ENCODE results near the gene DIP2C. TPM values are rescaled to one million over a fixed set of nuclear protein-coding genes. Genes with fewer than 3 reads are reported as not detected.
"Not testable (repeated sequence)": the region's sequence is repeated elsewhere in the genome, so short reads cannot be mapped to it uniquely, and the experiment has no call there.

Gene DIP2C
- total RNA-seq, 1 experiment from 2014 or later = 5.0 TPM

DNA sequence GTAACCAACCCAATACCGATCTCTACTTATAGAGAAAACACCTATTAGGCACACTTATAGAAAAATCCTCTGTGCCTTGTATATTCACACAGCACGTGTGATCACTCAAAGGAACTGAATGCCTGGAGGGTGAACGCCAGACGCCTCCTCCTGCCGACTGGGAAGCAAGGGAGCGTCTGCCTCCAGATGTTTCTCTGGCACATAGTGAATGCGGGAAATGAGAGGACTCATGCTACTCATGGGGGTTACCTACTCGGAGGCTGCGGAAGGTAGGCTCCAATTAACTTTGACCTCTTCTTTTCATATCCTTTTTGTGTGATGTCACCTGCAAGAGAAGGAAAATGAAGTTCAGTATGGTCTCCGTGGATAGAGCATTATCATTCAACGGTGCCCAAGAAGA lies 203.3 kb downstream of the DIP2C start:
- no peak overlapping the region for H3K4me3 ChIP-seq
- no peaks in the 10 kb centered on the region for H3K36me3 ChIP-seq
- peaks cover 3% of the 10 kb centered on the region; the same call in 1 of the 2 replicates for H3K4me1 ChIP-seq
- no peak overlapping the region for H3K27ac ChIP-seq
- no peaks in the 10 kb centered on the region for H3K9me3 ChIP-seq (replicated peaks)
- no peaks in the 10 kb centered on the region for H3K27me3 ChIP-seq
- no peak for DNase-seq

DNA sequence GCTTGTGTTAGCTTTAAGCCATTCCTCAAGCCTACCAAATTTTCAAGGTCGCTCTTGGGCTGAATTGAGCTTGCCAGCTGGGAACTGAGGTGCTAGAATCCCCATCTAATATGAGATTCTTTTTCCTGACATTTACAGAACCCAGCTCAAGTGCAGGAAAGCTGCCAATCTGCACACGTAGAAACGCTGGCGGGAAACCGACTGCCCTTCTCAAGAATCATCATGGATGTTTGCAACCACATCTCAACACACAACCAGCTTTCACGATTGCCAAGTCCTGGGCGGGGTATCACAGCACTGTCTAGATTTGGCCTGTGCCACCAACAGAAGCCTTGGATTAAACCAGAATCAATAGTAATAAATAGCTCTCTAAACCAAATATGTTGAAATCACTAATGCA lies 203.7 kb downstream of the DIP2C start:
- no peaks in the 10 kb centered on the region for H3K36me3 ChIP-seq
- H3K9me3 ChIP-seq (replicated peaks) = no peaks in the 10 kb centered on the region
- H3K27me3 ChIP-seq = no peaks in the 10 kb centered on the region
- H3K27ac ChIP-seq = no peak overlapping the region
- peaks cover 3% of the 10 kb centered on the region; the same call in 1 of the 2 replicates for H3K4me1 ChIP-seq
- no peak overlapping the region for H3K4me3 ChIP-seq
- no peak for DNase-seq

DNA sequence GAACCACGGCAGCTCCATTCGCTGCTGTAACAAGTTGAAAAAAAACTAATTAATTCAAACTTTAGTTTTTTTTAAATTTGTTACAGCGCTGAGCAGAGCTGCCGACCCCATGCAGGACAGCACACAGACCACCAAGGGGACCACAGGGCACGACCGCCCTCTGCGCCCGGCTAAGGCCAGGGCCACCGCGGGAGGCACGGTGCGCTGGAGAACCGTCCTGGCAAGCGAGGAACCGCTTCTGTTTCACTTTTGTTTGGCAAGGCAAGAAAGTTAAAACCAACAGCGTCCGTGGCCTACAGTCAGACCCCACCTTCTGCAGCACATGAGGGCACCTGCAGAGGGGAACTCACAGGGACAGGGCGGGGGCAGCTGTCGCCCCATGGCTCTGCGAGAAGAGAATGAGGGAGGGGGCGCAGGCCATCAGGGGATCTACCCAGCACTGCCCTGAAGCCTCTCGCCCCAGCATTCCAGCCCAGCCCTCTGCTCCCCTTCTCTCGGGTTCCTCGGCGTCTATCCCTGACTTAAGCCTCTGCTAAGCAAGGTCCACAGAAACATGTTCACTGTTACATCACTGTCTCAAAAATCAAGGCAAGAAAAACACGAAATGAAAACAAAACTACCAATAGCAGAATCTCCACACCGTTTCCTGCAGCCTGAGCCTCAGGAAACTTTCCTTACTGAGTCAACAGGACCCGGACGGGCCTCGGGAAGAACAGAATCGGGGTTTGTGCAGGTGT lies 204.4 kb downstream of the DIP2C start:
- Histone ChIP-seq H3K4me1 (peaks cover 3% of the 10 kb centered on the region; the same call in 1 of the 2 replicates), H3K9me3 (replicated peaks) (no peaks in the 10 kb centered on the region)
- no peak for DNase-seq

DNA sequence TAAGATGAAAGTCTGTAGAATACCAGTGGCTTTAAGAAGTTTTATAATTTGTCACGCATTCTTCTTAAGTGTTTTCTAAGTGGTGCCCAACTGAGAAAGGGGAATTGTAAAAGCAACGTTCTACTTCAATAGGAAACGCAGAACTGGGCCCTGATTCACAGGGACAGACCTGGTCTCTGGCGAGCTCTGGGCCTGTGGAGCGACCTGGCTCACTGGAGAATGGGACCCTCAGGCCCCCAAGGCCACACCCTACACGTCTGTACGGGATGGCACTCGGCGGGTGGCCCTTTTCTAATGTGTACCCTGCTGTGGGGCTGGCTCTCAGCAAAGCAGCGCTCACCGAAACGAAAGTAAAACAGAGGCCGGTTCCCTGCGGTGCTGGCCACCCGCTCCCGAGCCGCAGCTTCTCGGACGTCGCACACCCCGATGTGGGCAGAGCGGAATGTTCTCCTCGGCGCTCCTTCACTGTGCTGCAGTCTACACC lies 205.0 kb downstream of the DIP2C start:
- Histone ChIP-seq H3K27me3 (no peaks in the 10 kb centered on the region), H3K4me3 (peak overlapping the region; percentile 36), H3K4me1 (peaks cover 3% of the 10 kb centered on the region; the same call in 1 of the 2 replicates), H3K9me3 (replicated peaks) (no peaks in the 10 kb centered on the region), H3K27ac (peak overlapping the region; percentile 45; the same call in 1 of the 2 replicates), H3K36me3 (no peaks in the 10 kb centered on the region)
- DNase-seq = peak; percentile 10 to 12

More for the DNA sequence above, 204.4 kb downstream of the DIP2C start:
- Histone ChIP-seq H3K27me3 (no peaks in the 10 kb centered on the region), H3K4me3 (peak overlapping the region; percentile 36), H3K27ac (peak overlapping the region; percentile 45; the same call in 1 of the 2 replicates), H3K36me3 (no peaks in the 10 kb centered on the region)

- Histone ChIP-seq H3K27me3 (no peaks in the 10 kb centered on the region), H3K9me3 (replicated peaks) (no peaks in the 10 kb centered on the region), H3K36me3 (no peaks in the 10 kb centered on the region), H3K4me1 (peaks cover 3% of the 10 kb centered on the region; the same call in 1 of the 2 replicates), H3K27ac (no peak overlapping the region), H3K4me3 (no peak overlapping the region)
- DNase-seq = no peak
Measured at GRCh38 chr10:483261-483660, 206.2 kb downstream of the DIP2C start.

DNA sequence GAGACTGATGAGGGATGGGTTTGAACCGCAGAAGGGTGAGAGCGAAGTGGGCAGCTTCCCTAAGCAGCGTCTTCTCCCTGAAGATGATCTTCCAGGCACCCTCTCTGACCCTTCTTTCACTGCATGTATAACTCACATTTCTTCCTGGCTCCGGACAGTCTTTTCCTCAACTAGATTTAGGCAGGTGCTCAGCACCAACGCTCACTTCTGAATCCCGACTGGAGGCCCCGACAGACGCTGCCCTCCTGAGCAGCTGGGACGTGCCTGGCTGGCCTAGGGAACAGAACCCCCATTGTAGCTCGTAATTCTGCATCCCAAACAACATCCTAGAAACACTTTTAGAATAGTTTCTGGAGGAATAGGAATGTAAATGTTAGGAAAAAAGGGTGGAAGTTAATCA lies 206.6 kb downstream of the DIP2C start:
- Histone ChIP-seq H3K36me3 (no peaks in the 10 kb centered on the region), H3K27me3 (no peaks in the 10 kb centered on the region), H3K4me3 (no peak overlapping the region), H3K4me1 (peaks cover 3% of the 10 kb centered on the region; the same call in 1 of the 2 replicates), H3K27ac (no peak overlapping the region), H3K9me3 (replicated peaks) (no peaks in the 10 kb centered on the region)
- no peak for DNase-seq

- no peaks in the 10 kb centered on the region for H3K9me3 ChIP-seq (replicated peaks)
- no peaks in the 10 kb centered on the region for H3K36me3 ChIP-seq
- H3K4me3 ChIP-seq = no peak overlapping the region
- H3K27me3 ChIP-seq = no peaks in the 10 kb centered on the region
- H3K27ac ChIP-seq = no peak overlapping the region
- DNase-seq = no peak
- H3K4me1 ChIP-seq = peaks cover 3% of the 10 kb centered on the region; the same call in 1 of the 2 replicates
Measured at GRCh38 chr10:482051-482501, 207.4 kb downstream of the DIP2C start.

GRCh38 chr10:481628-482027 lies 207.8 kb downstream of the DIP2C start:
- DNase-seq = no peak
- no peaks in the 10 kb centered on the region for H3K27me3 ChIP-seq
- H3K36me3 ChIP-seq = no peaks in the 10 kb centered on the region
- H3K9me3 ChIP-seq (replicated peaks) = no peaks in the 10 kb centered on the region
- no peak overlapping the region for H3K4me3 ChIP-seq
- peaks cover 3% of the 10 kb centered on the region; the same call in 1 of the 2 replicates for H3K4me1 ChIP-seq
- H3K27ac ChIP-seq = no peak overlapping the region

GRCh38 chr10:480928-481552 lies 208.4 kb downstream of the DIP2C start:
- no peaks in the 10 kb centered on the region for H3K36me3 ChIP-seq
- H3K27me3 ChIP-seq = no peaks in the 10 kb centered on the region
- peaks cover 3% of the 10 kb centered on the region; the same call in 1 of the 2 replicates for H3K4me1 ChIP-seq
- H3K9me3 ChIP-seq (replicated peaks) = no peaks in the 10 kb centered on the region
- H3K4me3 ChIP-seq = no peak overlapping the region
- H3K27ac ChIP-seq = no peak overlapping the region
- DNase-seq = peak; percentile 60 to 67

- H3K4me3 ChIP-seq = no peak overlapping the region
- no peaks in the 10 kb centered on the region for H3K9me3 ChIP-seq (replicated peaks)
- no peaks in the 10 kb centered on the region for H3K36me3 ChIP-seq
- DNase-seq = no peak
- H3K27ac ChIP-seq = no peak overlapping the region
- H3K27me3 ChIP-seq = no peaks in the 10 kb centered on the region
- H3K4me1 ChIP-seq = peaks cover 3% of the 10 kb centered on the region; the same call in 1 of the 2 replicates
Measured at GRCh38 chr10:480498-480927, 209.0 kb downstream of the DIP2C start.

DNA sequence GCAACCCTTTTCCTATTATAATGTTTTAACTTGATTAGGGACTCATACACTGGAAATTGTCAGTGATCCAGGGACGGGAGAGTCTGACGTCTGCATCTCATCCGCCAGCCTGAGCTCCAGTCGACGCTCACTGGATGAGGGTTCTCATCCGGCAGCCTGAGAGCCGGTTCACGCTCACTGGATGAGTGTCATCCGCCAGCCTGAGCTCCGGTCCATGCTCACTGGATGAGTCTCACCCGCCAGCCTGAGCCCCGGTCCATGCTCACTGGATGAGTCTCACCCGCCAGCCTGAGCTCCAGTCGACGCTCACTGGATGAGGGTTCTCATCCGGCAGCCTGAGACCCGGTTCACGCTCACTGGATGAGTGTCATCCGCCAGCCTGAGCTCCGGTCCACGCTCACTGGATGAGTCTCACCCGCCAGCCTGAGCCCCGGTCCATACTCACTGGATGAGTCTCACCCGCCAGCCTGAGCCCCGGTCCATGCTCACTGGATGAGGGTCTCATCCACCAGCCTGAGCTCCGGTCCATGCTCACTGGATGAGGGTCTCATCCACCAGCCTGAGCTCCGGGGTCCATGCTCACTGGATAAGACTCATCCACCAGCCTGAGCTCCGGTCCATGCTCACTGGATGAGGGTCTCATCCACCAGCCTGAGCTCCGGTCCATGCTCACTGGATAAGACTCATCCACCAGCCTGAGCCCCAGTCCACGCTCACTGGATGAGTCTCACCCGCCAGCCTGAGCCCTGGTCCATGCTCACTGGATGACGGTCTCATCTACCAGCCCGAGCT lies 209.6 kb downstream of the DIP2C start:
- not testable (repeated sequence) for H3K4me1 ChIP-seq; H3K27ac ChIP-seq; H3K36me3 ChIP-seq; H3K27me3 ChIP-seq; DNase-seq; H3K4me3 ChIP-seq; H3K9me3 ChIP-seq (replicated peaks)

- no peaks in the 10 kb centered on the region for H3K9me3 ChIP-seq (replicated peaks)
- no peak overlapping the region for H3K27ac ChIP-seq
- H3K4me3 ChIP-seq = no peak overlapping the region
- DNase-seq = no peak
- peaks cover 3% of the 10 kb centered on the region; the same call in 1 of the 2 replicates for H3K4me1 ChIP-seq
- H3K27me3 ChIP-seq = no peaks in the 10 kb centered on the region
- no peaks in the 10 kb centered on the region for H3K36me3 ChIP-seq
Measured at GRCh38 chr10:478471-479245, 210.8 kb downstream of the DIP2C start.

- no peaks in the 10 kb centered on the region for H3K27me3 ChIP-seq
- H3K27ac ChIP-seq = no peak overlapping the region
- peaks cover 3% of the 10 kb centered on the region; the same call in 1 of the 2 replicates for H3K4me1 ChIP-seq
- no peaks in the 10 kb centered on the region for H3K9me3 ChIP-seq (replicated peaks)
- no peak overlapping the region for H3K4me3 ChIP-seq
- H3K36me3 ChIP-seq = no peaks in the 10 kb centered on the region
- DNase-seq = no peak
Measured at GRCh38 chr10:477620-478019, 211.8 kb downstream of the DIP2C start.

DNA sequence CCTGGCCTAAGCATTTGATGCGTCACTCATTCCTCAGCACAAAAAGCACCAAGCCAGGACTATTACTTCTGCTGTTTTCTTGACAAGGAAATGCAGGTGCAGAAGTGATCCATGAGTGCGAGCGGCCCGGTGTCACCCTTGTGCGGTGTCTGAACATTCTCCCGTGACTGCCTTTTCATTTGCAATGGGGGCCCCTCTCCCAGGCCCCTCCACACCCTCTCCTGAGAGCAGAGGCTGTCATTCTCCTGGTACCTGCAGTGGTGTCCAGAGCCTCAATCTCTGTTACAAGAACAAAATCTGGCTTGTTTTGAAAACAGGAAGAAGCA lies 213.1 kb downstream of the DIP2C start:
- H3K4me3 ChIP-seq = no peak overlapping the region
- H3K9me3 ChIP-seq (replicated peaks) = no peaks in the 10 kb centered on the region
- no peaks in the 10 kb centered on the region for H3K27me3 ChIP-seq
- H3K4me1 ChIP-seq = peaks cover 2% of the 10 kb centered on the region; the same call in 1 of the 2 replicates
- no peaks in the 10 kb centered on the region for H3K36me3 ChIP-seq
- H3K27ac ChIP-seq = no peak overlapping the region
- DNase-seq = no peak

Measured in SJCRH30 (cell line).